M059J (cell line): Measurements from ENCODE around the gene KRT85. TPM values are rescaled to one million over a fixed set of nuclear protein-coding genes. Genes with fewer than 3 reads are reported as not detected.

Experiments used
- total RNA-seq: library from RNA; depleted of rRNA; stranded (reverse); fragments of >200 nt; shearing (Covaris generic); gene quantifications from 2 replicates; pipeline ENCODE4 v1.2.3, GENCODE V29; 2014; rRNA removed

Gene KRT85
- total RNA-seq, 1 experiment from 2014 or later = not detected

Other genes with a start within 250 kb of the KRT85 start
- 36.6 and 52.7 TPM in 2 replicates for gene KRT80, start 175.5 kb downstream of the KRT85 start, total RNA-seq
- gene KRT7, start 134.2 kb downstream of the KRT85 start, total RNA-seq = 3.0 and 8.4 TPM in 2 replicates
- 5.8 and 8.1 TPM in 2 replicates for gene KRT86, start 92.8 kb downstream of the KRT85 start, total RNA-seq
- 320 and 412 TPM in 2 replicates for gene KRT81, start 75.9 kb downstream of the KRT85 start, total RNA-seq
- gene KRT83, start 46.1 kb downstream of the KRT85 start, total RNA-seq = 0.22 TPM in 1 of 2 replicates, not detected in the other
- not detected in 2 replicates for gene KRT84, start 18.2 kb upstream of the KRT85 start, total RNA-seq
- not detected in 2 replicates for gene KRT82, start 38.9 kb upstream of the KRT85 start, total RNA-seq
- 0.02 TPM in 1 of 2 replicates, not detected in the other for gene KRT75, start 66.9 kb upstream of the KRT85 start, total RNA-seq
- gene KRT6B, start 84.7 kb upstream of the KRT85 start, total RNA-seq = not detected in 2 replicates
- gene KRT6C, start 106.3 kb upstream of the KRT85 start, total RNA-seq = not detected in 2 replicates
- not detected in 2 replicates for gene KRT6A, start 125.8 kb upstream of the KRT85 start, total RNA-seq
- gene KRT5, start 152.9 kb upstream of the KRT85 start, total RNA-seq = not detected in 2 replicates
- gene KRT71, start 185.7 kb upstream of the KRT85 start, total RNA-seq = not detected in 2 replicates
- gene KRT74, start 206.4 kb upstream of the KRT85 start, total RNA-seq = not detected in 2 replicates
- not detected in 2 replicates for gene KRT72, start 234.0 kb upstream of the KRT85 start, total RNA-seq